ENCODE data around the gene ANKZF1. TPM values are rescaled to one million over a fixed set of nuclear protein-coding genes. Genes with fewer than 3 reads are reported as not detected.

ANKZF1 gene
- total and polyA plus RNA-seq, 2 donors (not counting 1 experiment from before 2014, with no cell fraction given) = 152 to 181 TPM

GRCh38 chr2:219279151-219279915 is 49.7 kb downstream of the ANKZF1 start, which contains the start of gene DNAJB2:
Gene DNAJB2, plus strand, starts transcription at chr2:219279366. Its CDS starts 468 bp downstream, at chr2:219279834.
- no peaks in the 10 kb centered on the region for H3K27me3 ChIP-seq (replicated peaks in 1 of 4; ENCODE audit: control extremely low read depth in 1 of 4, control insufficient read depth in 3 of 4, insufficient read depth in 4 of 4, low read length in 3 of 4)
- peak; percentile 76 for ATAC-seq (ENCODE audit: low read depth)
- WGBS (ENCODE audit: insufficient coverage) = under 1% methylated on average over 63 of the region's 65 CpGs
- Mint-ChIP-seq H3K4me3 (peak within 1 kb of the TSS; percentile 92), H3K4me1 (peaks cover 48% of the 10 kb centered on the region), H3K27ac (peak within 1 kb of the TSS; percentile 96), H3K27me3 (no peaks in the 10 kb centered on the region), H3K9me3 (ENCODE audit: insufficient read depth) (no peaks in the 10 kb centered on the region)
- H3K4me3 ChIP-seq (ENCODE audit: control extremely low read depth in 1 of 5, extremely low read depth in 1 of 5, insufficient read depth in 1 of 5, low read depth in 2 of 5, low read length in 4 of 5) = peak within 1 kb of the TSS; percentile 49 to 80 (median 77)
- H3K9me3 ChIP-seq (ENCODE audit: control extremely low read depth in 1 of 3, control insufficient read depth in 2 of 3, insufficient read depth in 1 of 3, low read length in 2 of 3) = no peaks in the 10 kb centered on the region
- peaks cover 35% of the 10 kb centered on the region for H4K20me1 ChIP-seq (ENCODE audit: control insufficient read depth, insufficient read depth, low read length, poor library complexity, severe bottlenecking)
- peak; percentile 99 for DNase-seq
- peaks cover 2 to 43% of the 10 kb centered on the region in 2 experiments for H3K36me3 ChIP-seq (replicated peaks in 1 of 2; ENCODE audit: control extremely low read depth in 1 of 2, control insufficient read depth in 1 of 2, extremely low read depth in 1 of 2, insufficient read depth in 2 of 2, low read length in 1 of 2)
- peak within 1 kb of the TSS; percentile 63 for H2AFZ ChIP-seq (ENCODE audit: insufficient read depth, low read depth, low read length, poor library complexity, severe bottlenecking)
- H3K4me1 ChIP-seq (ENCODE audit: control insufficient read depth in 2 of 2, insufficient read depth in 2 of 2, low read length in 2 of 2) = peaks cover 32 to 48% of the 10 kb centered on the region in 2 donors
- peak within 1 kb of the TSS; percentile 93 for H3K4me2 ChIP-seq (replicated peaks; ENCODE audit: low read depth, low read length, poor library complexity, severe bottlenecking)
- peak within 1 kb of the TSS; percentile 98 for H3K9ac ChIP-seq (ENCODE audit: low read length)
- intact Hi-C loops (cut with micrococcal nuclease) = loop anchor here (1.0 to 10.0 kb wide), 13 partner anchors 15 to 399 kb away; partner anchors contain the start of genes ABCB6, ANKZF1, ATG9A and CNPPD1
- ChIA-PET POLR2A (interaction anchor here (0.6 to 7.2 kb wide), 17 partner anchors 12 to 1078 kb away, joined by 3 to 106 read pairs (median 9); partner anchors contain the start of genes ABCB6, ANKZF1, ATG9A and CNPPD1), CTCF (interaction anchor here (0.9 to 15.8 kb wide), 13 partner anchors 14 to 115 kb away, joined by 3 to 239 read pairs (median 15); partner anchors contain the start of genes ANKZF1, ATG9A, CNPPD1 and DNPEP)
- H3K79me2 ChIP-seq (ENCODE audit: control insufficient read depth, insufficient read depth, low read length) = peaks cover 30% of the 10 kb centered on the region
- no peak for TF ChIP-seq EZH2 (IDR thresholded peaks at IDR 0.05; ENCODE audit: borderline replicate concordance, insufficient read depth, low read depth, low read length, poor library complexity, severe bottlenecking)
- peak within 1 kb of the TSS; percentile 98 to 100 for H3K27ac ChIP-seq (ENCODE audit: low read length in 2 of 2)

DNA sequence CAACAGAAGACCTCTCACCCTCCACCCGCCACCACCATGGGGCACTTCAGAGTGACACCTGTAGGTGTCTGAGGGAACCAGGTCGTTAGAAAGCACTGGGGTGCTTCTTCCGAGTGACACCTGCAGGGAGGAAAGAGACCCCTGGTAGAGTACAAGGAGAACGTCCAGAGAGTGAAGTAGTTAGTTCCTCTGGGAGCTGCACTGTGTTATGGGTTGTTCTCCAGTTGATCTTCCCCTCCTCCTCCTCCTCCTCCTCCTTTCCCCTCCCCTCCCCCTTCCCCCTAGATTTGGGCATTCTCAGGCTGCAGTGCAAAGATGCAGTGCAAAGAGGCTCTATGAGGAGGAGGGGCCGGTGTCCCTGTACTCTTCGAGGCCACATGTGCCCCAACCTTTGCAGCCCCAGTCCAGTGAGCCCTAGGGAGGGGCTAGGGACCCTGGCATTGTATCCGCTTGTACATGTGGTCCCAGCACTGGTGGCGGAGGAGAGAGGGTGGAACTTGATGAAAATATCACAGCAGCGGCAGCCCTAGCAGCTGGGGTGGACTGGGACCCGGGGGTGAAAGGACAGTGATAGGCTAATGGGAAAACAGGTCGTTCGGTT is 50.4 kb downstream of the ANKZF1 start:
- H3K4me2 ChIP-seq (replicated peaks; ENCODE audit: low read depth, low read length, poor library complexity, severe bottlenecking) = peak overlapping the region; percentile 93
- intact Hi-C loops (cut with micrococcal nuclease) = loop anchor here (1.0 to 10.0 kb wide), 13 partner anchors 14 to 399 kb away; partner anchors contain the start of genes ABCB6, ANKZF1, ATG9A and CNPPD1
- no peaks in the 10 kb centered on the region for H3K27me3 ChIP-seq (replicated peaks in 1 of 4; ENCODE audit: control extremely low read depth in 1 of 4, control insufficient read depth in 3 of 4, insufficient read depth in 4 of 4, low read length in 3 of 4)
- peak overlapping the region; percentile 45 for H2AFZ ChIP-seq (ENCODE audit: insufficient read depth, low read depth, low read length, poor library complexity, severe bottlenecking)
- H3K4me1 Mint-ChIP-seq = peaks cover 45% of the 10 kb centered on the region
- peaks cover 32 to 48% of the 10 kb centered on the region in 2 donors for H3K4me1 ChIP-seq (ENCODE audit: control insufficient read depth in 2 of 2, insufficient read depth in 2 of 2, low read length in 2 of 2)
- DNase-seq = no peak
- 57% methylated on average over 8 of the region's 12 CpGs for WGBS (ENCODE audit: insufficient coverage)
- ChIA-PET CTCF (interaction anchor here (0.8 to 15.8 kb wide), 11 partner anchors 13 to 121 kb away, joined by 3 to 239 read pairs (median 17); partner anchors contain the start of genes ANKZF1, ATG9A, CNPPD1 and GLB1L), POLR2A (interaction anchor here (0.6 to 7.2 kb wide), 10 partner anchors 14 to 1079 kb away, joined by 3 to 106 read pairs (median 14); partner anchors contain the start of genes CNPPD1, DNPEP, GLB1L and RETREG2)
- H3K9me3 ChIP-seq (ENCODE audit: control extremely low read depth in 1 of 3, control insufficient read depth in 2 of 3, insufficient read depth in 1 of 3, low read length in 2 of 3) = no peaks in the 10 kb centered on the region
- peak overlapping the region; percentile 49 to 80 (median 72) for H3K4me3 ChIP-seq (ENCODE audit: control extremely low read depth in 1 of 5, extremely low read depth in 1 of 5, insufficient read depth in 1 of 5, low read depth in 2 of 5, low read length in 4 of 5)
- no peak for ATAC-seq (ENCODE audit: low read depth)
- peak; percentile 67 for TF ChIP-seq CTCF (IDR thresholded peaks at IDR 0.05)
- TF ChIP-seq EZH2 (IDR thresholded peaks at IDR 0.05; ENCODE audit: borderline replicate concordance, insufficient read depth, low read depth, low read length, poor library complexity, severe bottlenecking) = no peak
- H3K79me2 ChIP-seq (ENCODE audit: control insufficient read depth, insufficient read depth, low read length) = peaks cover 23% of the 10 kb centered on the region
- no peaks in the 10 kb centered on the region for H3K9me3 Mint-ChIP-seq (ENCODE audit: insufficient read depth)
- peaks cover 2 to 50% of the 10 kb centered on the region in 2 experiments for H3K36me3 ChIP-seq (replicated peaks in 1 of 2; ENCODE audit: control extremely low read depth in 1 of 2, control insufficient read depth in 1 of 2, extremely low read depth in 1 of 2, insufficient read depth in 2 of 2, low read length in 1 of 2)
- H3K27ac ChIP-seq (ENCODE audit: low read length in 2 of 2) = peak overlapping the region; percentile 98 to 100
- H3K4me3 Mint-ChIP-seq = peak overlapping the region; percentile 92
- H4K20me1 ChIP-seq (ENCODE audit: control insufficient read depth, insufficient read depth, low read length, poor library complexity, severe bottlenecking) = peaks cover 42% of the 10 kb centered on the region
- peak overlapping the region; percentile 96 for H3K27ac Mint-ChIP-seq
- peak overlapping the region; percentile 98 for H3K9ac ChIP-seq (ENCODE audit: low read length)
- H3K27me3 Mint-ChIP-seq = no peaks in the 10 kb centered on the region

Data from B cell (primary cell).